ENCODE data around the gene FAM234A. TPM values are rescaled to one million over a fixed set of nuclear protein-coding genes. Genes with fewer than 3 reads are reported as not detected.

Gene FAM234A
- polyA plus RNA-seq (2013, experiment 1 of 2): 118 TPM
- 110 TPM for polyA plus RNA-seq (2013, experiment 2 of 2)

- peak; percentile 93 for DNase-seq
- Histone ChIP-seq H2BK15ac (ENCODE audit: low read depth, poor library complexity, severe bottlenecking) (no peak within 1 kb of the TSS), H3K4ac (ENCODE audit: low read depth in 1 of 2, low read length in 2 of 2) (peak within 1 kb of the TSS; percentile 67 to 92), H2AK5ac (ENCODE audit: low read length, severe bottlenecking) (no peak within 1 kb of the TSS), H3K4me1 (ENCODE audit: control insufficient read depth, insufficient read depth, low read depth, low read length) (peaks cover 1% of the 10 kb centered on the region), H3K9ac (ENCODE audit: low read length) (peak within 1 kb of the TSS; percentile 100), H3K36me3 (ENCODE audit: control insufficient read depth in 1 of 2, insufficient read depth in 2 of 2, low read depth in 1 of 2, low read length in 2 of 2) (peaks cover 3 to 4% of the 10 kb centered on the region in 2 experiments), H3K18ac (ENCODE audit: low read depth in 1 of 2, low read length in 2 of 2) (peak within 1 kb of the TSS; percentile 86 to 100), H2BK12ac (ENCODE audit: low read length in 2 of 2) (peak within 1 kb of the TSS; percentile 42 to 97), H3K9me3 (ENCODE audit: control insufficient read depth, low read length) (no peaks in the 10 kb centered on the region), H4K91ac (ENCODE audit: low read length) (peak within 1 kb of the TSS; percentile 82), H2BK120ac (ENCODE audit: low read depth, low read length) (no peak within 1 kb of the TSS), H2AFZ (ENCODE audit: low read depth, low read length) (peak within 1 kb of the TSS; percentile 99), H4K8ac (ENCODE audit: low read length) (peak within 1 kb of the TSS; percentile 66), H3K4me2 (ENCODE audit: low read length, poor library complexity, severe bottlenecking) (peak within 1 kb of the TSS; percentile 93), H3K27me3 (ENCODE audit: control insufficient read depth in 1 of 2, insufficient read depth in 1 of 2, low read length in 2 of 2) (no peaks in the 10 kb centered on the region), H3K27ac (ENCODE audit: low read length, poor library complexity, severe bottlenecking) (peak within 1 kb of the TSS; percentile 84), H2BK5ac (ENCODE audit: low read depth, low read length, poor library complexity, severe bottlenecking) (peak within 1 kb of the TSS; percentile 47), H3K4me3 (ENCODE audit: insufficient read depth in 1 of 2, low read depth in 1 of 2, low read length in 2 of 2) (peak within 1 kb of the TSS; percentile 76 to 100), H3K14ac (ENCODE audit: low read length in 2 of 2) (peak within 1 kb of the TSS in 1 of 2 experiments; percentile 99), H3K79me1 (replicated peaks; ENCODE audit: low read length, poor library complexity, severe bottlenecking) (peaks cover 8% of the 10 kb centered on the region), H3K23ac (ENCODE audit: low read length in 2 of 2) (peak within 1 kb of the TSS; percentile 1 to 14)
- WGBS: under 1% methylated on average over 82 of the region's 85 CpGs
Observed at GRCh38 chr16:234468-235305, at the start of gene FAM234A. FAM234A (plus strand) TSS chr16:234821; CDS start chr16:254414, 19,593 bp downstream.

- H3K36me3 ChIP-seq (ENCODE audit: control insufficient read depth in 1 of 2, insufficient read depth in 2 of 2, low read depth in 1 of 2, low read length in 2 of 2): peaks cover 41 to 65% of the 10 kb centered on the region in 2 experiments
- no peak overlapping the region for H2BK15ac ChIP-seq (ENCODE audit: low read depth, poor library complexity, severe bottlenecking)
- no peak overlapping the region for H3K27ac ChIP-seq (ENCODE audit: low read length, poor library complexity, severe bottlenecking)
- H3K9ac ChIP-seq (ENCODE audit: low read length): no peak overlapping the region
- no peak overlapping the region for H3K14ac ChIP-seq (ENCODE audit: low read length in 2 of 2)
- no peaks in the 10 kb centered on the region for H3K9me3 ChIP-seq (ENCODE audit: control insufficient read depth, low read length)
- H2BK5ac ChIP-seq (ENCODE audit: low read depth, low read length, poor library complexity, severe bottlenecking): no peak overlapping the region
- H3K18ac ChIP-seq (ENCODE audit: low read depth in 1 of 2, low read length in 2 of 2): no peak overlapping the region
- WGBS: 96% methylated on average over 13 of the region's 13 CpGs
- H4K8ac ChIP-seq (ENCODE audit: low read length): no peak overlapping the region
- no peak overlapping the region for H3K4me3 ChIP-seq (ENCODE audit: insufficient read depth in 1 of 2, low read depth in 1 of 2, low read length in 2 of 2)
- no peak overlapping the region for H3K4ac ChIP-seq (ENCODE audit: low read depth in 1 of 2, low read length in 2 of 2)
- H3K79me1 ChIP-seq (replicated peaks; ENCODE audit: low read length, poor library complexity, severe bottlenecking): peaks cover 14% of the 10 kb centered on the region
- H3K23ac ChIP-seq (ENCODE audit: low read length in 2 of 2): no peak overlapping the region
- no peak overlapping the region for H2BK12ac ChIP-seq (ENCODE audit: low read length in 2 of 2)
- no peak for DNase-seq
- no peak overlapping the region for H2BK120ac ChIP-seq (ENCODE audit: low read depth, low read length)
- H3K4me2 ChIP-seq (ENCODE audit: low read length, poor library complexity, severe bottlenecking): no peak overlapping the region
- no peak overlapping the region for H2AK5ac ChIP-seq (ENCODE audit: low read length, severe bottlenecking)
- no peak overlapping the region for H4K91ac ChIP-seq (ENCODE audit: low read length)
- no peak overlapping the region for H2AFZ ChIP-seq (ENCODE audit: low read depth, low read length)
- peaks cover 15% of the 10 kb centered on the region for H3K4me1 ChIP-seq (ENCODE audit: control insufficient read depth, insufficient read depth, low read depth, low read length)
- H3K27me3 ChIP-seq (ENCODE audit: control insufficient read depth in 1 of 2, insufficient read depth in 1 of 2, low read length in 2 of 2): peaks cover 3 to 8% of the 10 kb centered on the region in 2 experiments
Observed at GRCh38 chr16:185213-185612, 49.4 kb upstream of the FAM234A start.

- Histone ChIP-seq H3K27ac (ENCODE audit: low read length, poor library complexity, severe bottlenecking) (no peak overlapping the region), H3K9me3 (ENCODE audit: control insufficient read depth, low read length) (no peaks in the 10 kb centered on the region), H3K23ac (ENCODE audit: low read length in 2 of 2) (no peak overlapping the region), H2BK12ac (ENCODE audit: low read length in 2 of 2) (no peak overlapping the region), H4K8ac (ENCODE audit: low read length) (peak overlapping the region; percentile 36), H4K91ac (ENCODE audit: low read length) (peak overlapping the region; percentile 45), H3K4me2 (ENCODE audit: low read length, poor library complexity, severe bottlenecking) (no peak overlapping the region), H3K79me1 (replicated peaks; ENCODE audit: low read length, poor library complexity, severe bottlenecking) (peaks cover 16% of the 10 kb centered on the region), H3K18ac (ENCODE audit: low read depth in 1 of 2, low read length in 2 of 2) (no peak overlapping the region), H3K4me3 (ENCODE audit: insufficient read depth in 1 of 2, low read depth in 1 of 2, low read length in 2 of 2) (no peak overlapping the region), H3K14ac (ENCODE audit: low read length in 2 of 2) (no peak overlapping the region), H3K4ac (ENCODE audit: low read depth in 1 of 2, low read length in 2 of 2) (no peak overlapping the region), H3K9ac (ENCODE audit: low read length) (no peak overlapping the region), H3K27me3 (ENCODE audit: control insufficient read depth in 1 of 2, insufficient read depth in 1 of 2, low read length in 2 of 2) (peaks cover 3 to 5% of the 10 kb centered on the region in 2 experiments), H3K4me1 (ENCODE audit: control insufficient read depth, insufficient read depth, low read depth, low read length) (peaks cover 10% of the 10 kb centered on the region), H2BK15ac (ENCODE audit: low read depth, poor library complexity, severe bottlenecking) (no peak overlapping the region), H2BK5ac (ENCODE audit: low read depth, low read length, poor library complexity, severe bottlenecking) (no peak overlapping the region), H2BK120ac (ENCODE audit: low read depth, low read length) (no peak overlapping the region), H2AFZ (ENCODE audit: low read depth, low read length) (no peak overlapping the region), H2AK5ac (ENCODE audit: low read length, severe bottlenecking) (no peak overlapping the region), H3K36me3 (ENCODE audit: control insufficient read depth in 1 of 2, insufficient read depth in 2 of 2, low read depth in 1 of 2, low read length in 2 of 2) (peaks cover 45 to 67% of the 10 kb centered on the region in 2 experiments)
- 97% methylated on average over 5 of the region's 11 CpGs for WGBS
- DNase-seq: no peak
Observed at GRCh38 chr16:185691-186090, 48.9 kb upstream of the FAM234A start.

- Histone ChIP-seq H3K4me1 (ENCODE audit: control insufficient read depth, insufficient read depth, low read depth, low read length) (no peaks in the 10 kb centered on the region), H3K79me1 (replicated peaks; ENCODE audit: low read length, poor library complexity, severe bottlenecking) (peaks cover 24% of the 10 kb centered on the region), H3K14ac (ENCODE audit: low read length in 2 of 2) (no peak overlapping the region), H2AK5ac (ENCODE audit: low read length, severe bottlenecking) (no peak overlapping the region), H3K4me2 (ENCODE audit: low read length, poor library complexity, severe bottlenecking) (no peak overlapping the region), H2AFZ (ENCODE audit: low read depth, low read length) (no peak overlapping the region), H4K8ac (ENCODE audit: low read length) (no peak overlapping the region), H3K36me3 (ENCODE audit: control insufficient read depth in 1 of 2, insufficient read depth in 2 of 2, low read depth in 1 of 2, low read length in 2 of 2) (peaks cover 61 to 80% of the 10 kb centered on the region in 2 experiments), H2BK5ac (ENCODE audit: low read depth, low read length, poor library complexity, severe bottlenecking) (no peak overlapping the region), H2BK12ac (ENCODE audit: low read length in 2 of 2) (no peak overlapping the region), H3K23ac (ENCODE audit: low read length in 2 of 2) (no peak overlapping the region), H3K4ac (ENCODE audit: low read depth in 1 of 2, low read length in 2 of 2) (no peak overlapping the region), H2BK15ac (ENCODE audit: low read depth, poor library complexity, severe bottlenecking) (no peak overlapping the region), H3K27ac (ENCODE audit: low read length, poor library complexity, severe bottlenecking) (no peak overlapping the region), H3K9ac (ENCODE audit: low read length) (no peak overlapping the region), H3K4me3 (ENCODE audit: insufficient read depth in 1 of 2, low read depth in 1 of 2, low read length in 2 of 2) (no peak overlapping the region), H3K9me3 (ENCODE audit: control insufficient read depth, low read length) (no peaks in the 10 kb centered on the region), H4K91ac (ENCODE audit: low read length) (no peak overlapping the region), H3K27me3 (ENCODE audit: control insufficient read depth in 1 of 2, insufficient read depth in 1 of 2, low read length in 2 of 2) (no peaks in the 10 kb centered on the region), H2BK120ac (ENCODE audit: low read depth, low read length) (no peak overlapping the region), H3K18ac (ENCODE audit: low read depth in 1 of 2, low read length in 2 of 2) (no peak overlapping the region)
- over 99% methylated on average over 8 of the region's 8 CpGs for WGBS
- DNase-seq: no peak
Observed at GRCh38 chr16:187330-187729, 47.3 kb upstream of the FAM234A start.
